ENCODE results near the gene MAP3K20. TPM values are rescaled to one million over a fixed set of nuclear protein-coding genes. Genes with fewer than 3 reads are reported as not detected.

MAP3K20 gene
- polyA plus RNA-seq, 1 of the 3 experiments (the other 2 are of a cell fraction) = 8.5 TPM

DNA sequence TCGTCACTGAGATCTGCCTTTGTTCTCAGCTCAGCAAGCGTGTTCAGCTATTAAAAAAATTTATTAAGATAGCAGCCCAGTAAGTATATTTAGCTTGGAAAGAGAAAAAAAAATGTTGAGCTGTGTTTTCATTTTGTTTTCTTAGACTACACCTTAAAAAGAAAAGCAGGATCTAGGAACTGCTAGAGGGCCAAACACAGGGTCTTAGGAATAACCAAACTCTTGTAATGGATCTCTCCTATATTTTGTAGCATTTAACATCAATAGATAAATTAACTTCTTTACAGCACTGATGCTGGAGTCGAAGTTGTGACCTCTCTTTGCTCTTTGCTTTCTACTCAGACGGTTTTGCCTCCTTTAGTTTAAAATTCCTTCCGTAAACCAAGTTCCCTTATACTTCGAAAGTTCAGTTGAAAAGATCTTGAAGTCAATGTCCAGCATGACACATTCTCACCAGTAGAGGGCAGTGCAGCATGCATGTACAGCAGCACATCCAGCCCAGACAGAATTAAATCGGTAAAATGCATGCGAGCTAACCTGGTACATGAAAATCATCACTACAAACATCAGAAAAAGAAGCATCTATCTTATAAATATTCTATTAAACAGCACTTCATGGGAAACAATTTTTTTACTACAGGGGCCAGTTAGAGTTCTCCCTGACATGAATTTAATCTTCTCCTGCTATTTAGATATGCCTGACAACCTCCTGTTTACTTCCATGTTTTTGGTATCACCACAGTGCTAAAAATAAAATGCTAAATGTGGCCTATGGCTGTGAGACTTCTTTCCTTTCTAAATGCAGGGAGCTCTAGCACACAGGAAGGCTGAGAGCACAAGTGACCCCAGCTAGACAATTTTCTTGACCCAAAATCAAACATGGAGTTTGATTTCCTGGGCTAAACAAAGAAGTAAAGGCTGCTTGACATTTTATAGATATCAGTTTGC is 48.2 kb upstream of the MAP3K20 start:
- no peaks in the 10 kb centered on the region for H3F3A ChIP-seq (replicated peaks; ENCODE audit: insufficient read depth)
- POLR2A ChIA-PET = no interaction called here
- TF ChIP-seq, protein P1, sequence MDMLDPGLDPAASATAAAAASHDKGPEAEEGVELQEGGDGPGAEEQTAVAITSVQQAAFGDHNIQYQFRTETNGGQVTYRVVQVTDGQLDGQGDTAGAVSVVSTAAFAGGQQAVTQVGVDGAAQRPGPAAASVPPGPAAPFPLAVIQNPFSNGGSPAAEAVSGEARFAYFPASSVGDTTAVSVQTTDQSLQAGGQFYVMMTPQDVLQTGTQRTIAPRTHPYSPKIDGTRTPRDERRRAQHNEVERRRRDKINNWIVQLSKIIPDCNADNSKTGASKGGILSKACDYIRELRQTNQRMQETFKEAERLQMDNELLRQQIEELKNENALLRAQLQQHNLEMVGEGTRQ (IDR thresholded peaks at IDR 0.05; ENCODE audit: borderline replicate concordance, low read depth, low read length) = no peak
- TF ChIP-seq RXRA (IDR thresholded peaks at IDR 0.05; ENCODE audit: borderline replicate concordance, low read depth) = no peak
- TF ChIP-seq POLR2AphosphoS5 (IDR thresholded peaks at IDR 0.05; ENCODE audit: low read depth, low read length) = no peak
- no peak for TF ChIP-seq NRF1 (IDR thresholded peaks at IDR 0.05; ENCODE audit: low read depth, low read length)
- TF ChIP-seq CHD2 (IDR thresholded peaks at IDR 0.05; ENCODE audit: low read length, partially characterized antibody) = no peak
- peak; percentile 91 for TF ChIP-seq SMC3 (IDR thresholded peaks at IDR 0.05; ENCODE audit: low read depth, low read length)
- no peak for TF ChIP-seq FOXM1 (IDR thresholded peaks at IDR 0.05; ENCODE audit: low read depth)
- TF ChIP-seq, protein P2, sequence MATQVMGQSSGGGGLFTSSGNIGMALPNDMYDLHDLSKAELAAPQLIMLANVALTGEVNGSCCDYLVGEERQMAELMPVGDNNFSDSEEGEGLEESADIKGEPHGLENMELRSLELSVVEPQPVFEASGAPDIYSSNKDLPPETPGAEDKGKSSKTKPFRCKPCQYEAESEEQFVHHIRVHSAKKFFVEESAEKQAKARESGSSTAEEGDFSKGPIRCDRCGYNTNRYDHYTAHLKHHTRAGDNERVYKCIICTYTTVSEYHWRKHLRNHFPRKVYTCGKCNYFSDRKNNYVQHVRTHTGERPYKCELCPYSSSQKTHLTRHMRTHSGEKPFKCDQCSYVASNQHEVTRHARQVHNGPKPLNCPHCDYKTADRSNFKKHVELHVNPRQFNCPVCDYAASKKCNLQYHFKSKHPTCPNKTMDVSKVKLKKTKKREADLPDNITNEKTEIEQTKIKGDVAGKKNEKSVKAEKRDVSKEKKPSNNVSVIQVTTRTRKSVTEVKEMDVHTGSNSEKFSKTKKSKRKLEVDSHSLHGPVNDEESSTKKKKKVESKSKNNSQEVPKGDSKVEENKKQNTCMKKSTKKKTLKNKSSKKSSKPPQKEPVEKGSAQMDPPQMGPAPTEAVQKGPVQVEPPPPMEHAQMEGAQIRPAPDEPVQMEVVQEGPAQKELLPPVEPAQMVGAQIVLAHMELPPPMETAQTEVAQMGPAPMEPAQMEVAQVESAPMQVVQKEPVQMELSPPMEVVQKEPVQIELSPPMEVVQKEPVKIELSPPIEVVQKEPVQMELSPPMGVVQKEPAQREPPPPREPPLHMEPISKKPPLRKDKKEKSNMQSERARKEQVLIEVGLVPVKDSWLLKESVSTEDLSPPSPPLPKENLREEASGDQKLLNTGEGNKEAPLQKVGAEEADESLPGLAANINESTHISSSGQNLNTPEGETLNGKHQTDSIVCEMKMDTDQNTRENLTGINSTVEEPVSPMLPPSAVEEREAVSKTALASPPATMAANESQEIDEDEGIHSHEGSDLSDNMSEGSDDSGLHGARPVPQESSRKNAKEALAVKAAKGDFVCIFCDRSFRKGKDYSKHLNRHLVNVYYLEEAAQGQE (IDR thresholded peaks at IDR 0.05; ENCODE audit: low read depth, low read length) = no peak
- TF ChIP-seq, protein P3, sequence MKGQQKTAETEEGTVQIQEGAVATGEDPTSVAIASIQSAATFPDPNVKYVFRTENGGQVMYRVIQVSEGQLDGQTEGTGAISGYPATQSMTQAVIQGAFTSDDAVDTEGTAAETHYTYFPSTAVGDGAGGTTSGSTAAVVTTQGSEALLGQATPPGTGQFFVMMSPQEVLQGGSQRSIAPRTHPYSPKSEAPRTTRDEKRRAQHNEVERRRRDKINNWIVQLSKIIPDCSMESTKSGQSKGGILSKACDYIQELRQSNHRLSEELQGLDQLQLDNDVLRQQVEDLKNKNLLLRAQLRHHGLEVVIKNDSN (IDR thresholded peaks at IDR 0.05; ENCODE audit: borderline replicate concordance, low read depth) = no peak
- TF ChIP-seq, protein P4, sequence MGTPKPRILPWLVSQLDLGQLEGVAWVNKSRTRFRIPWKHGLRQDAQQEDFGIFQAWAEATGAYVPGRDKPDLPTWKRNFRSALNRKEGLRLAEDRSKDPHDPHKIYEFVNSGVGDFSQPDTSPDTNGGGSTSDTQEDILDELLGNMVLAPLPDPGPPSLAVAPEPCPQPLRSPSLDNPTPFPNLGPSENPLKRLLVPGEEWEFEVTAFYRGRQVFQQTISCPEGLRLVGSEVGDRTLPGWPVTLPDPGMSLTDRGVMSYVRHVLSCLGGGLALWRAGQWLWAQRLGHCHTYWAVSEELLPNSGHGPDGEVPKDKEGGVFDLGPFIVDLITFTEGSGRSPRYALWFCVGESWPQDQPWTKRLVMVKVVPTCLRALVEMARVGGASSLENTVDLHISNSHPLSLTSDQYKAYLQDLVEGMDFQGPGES (IDR thresholded peaks at IDR 0.05; ENCODE audit: low read depth, low read length) = no peak
- TF ChIP-seq, protein P5, sequence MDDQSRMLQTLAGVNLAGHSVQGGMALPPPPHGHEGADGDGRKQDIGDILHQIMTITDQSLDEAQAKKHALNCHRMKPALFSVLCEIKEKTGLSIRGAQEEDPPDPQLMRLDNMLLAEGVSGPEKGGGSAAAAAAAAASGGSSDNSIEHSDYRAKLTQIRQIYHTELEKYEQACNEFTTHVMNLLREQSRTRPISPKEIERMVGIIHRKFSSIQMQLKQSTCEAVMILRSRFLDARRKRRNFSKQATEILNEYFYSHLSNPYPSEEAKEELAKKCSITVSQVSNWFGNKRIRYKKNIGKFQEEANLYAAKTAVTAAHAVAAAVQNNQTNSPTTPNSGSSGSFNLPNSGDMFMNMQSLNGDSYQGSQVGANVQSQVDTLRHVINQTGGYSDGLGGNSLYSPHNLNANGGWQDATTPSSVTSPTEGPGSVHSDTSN (IDR thresholded peaks at IDR 0.05) = no peak
- no peak for TF ChIP-seq EP300 (IDR thresholded peaks at IDR 0.05; ENCODE audit: borderline replicate concordance in 1 of 2, low read depth in 1 of 2, low read length in 1 of 2)
- TF ChIP-seq GABPA (IDR thresholded peaks at IDR 0.05; ENCODE audit: low read depth) = no peak
- TF ChIP-seq, protein P6, sequence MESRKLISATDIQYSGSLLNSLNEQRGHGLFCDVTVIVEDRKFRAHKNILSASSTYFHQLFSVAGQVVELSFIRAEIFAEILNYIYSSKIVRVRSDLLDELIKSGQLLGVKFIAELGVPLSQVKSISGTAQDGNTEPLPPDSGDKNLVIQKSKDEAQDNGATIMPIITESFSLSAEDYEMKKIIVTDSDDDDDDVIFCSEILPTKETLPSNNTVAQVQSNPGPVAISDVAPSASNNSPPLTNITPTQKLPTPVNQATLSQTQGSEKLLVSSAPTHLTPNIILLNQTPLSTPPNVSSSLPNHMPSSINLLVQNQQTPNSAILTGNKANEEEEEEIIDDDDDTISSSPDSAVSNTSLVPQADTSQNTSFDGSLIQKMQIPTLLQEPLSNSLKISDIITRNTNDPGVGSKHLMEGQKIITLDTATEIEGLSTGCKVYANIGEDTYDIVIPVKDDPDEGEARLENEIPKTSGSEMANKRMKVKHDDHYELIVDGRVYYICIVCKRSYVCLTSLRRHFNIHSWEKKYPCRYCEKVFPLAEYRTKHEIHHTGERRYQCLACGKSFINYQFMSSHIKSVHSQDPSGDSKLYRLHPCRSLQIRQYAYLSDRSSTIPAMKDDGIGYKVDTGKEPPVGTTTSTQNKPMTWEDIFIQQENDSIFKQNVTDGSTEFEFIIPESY (IDR thresholded peaks at IDR 0.05; ENCODE audit: borderline replicate concordance, low read depth) = no peak
- TF ChIP-seq JUND (IDR thresholded peaks at IDR 0.05) = no peak
- peak; percentile 33; the same call in 1 of the 2 replicates for TF ChIP-seq RCOR1 (IDR thresholded peaks at IDR 0.05; ENCODE audit: low read length)
- TF ChIP-seq YY1 (IDR thresholded peaks at IDR 0.05; ENCODE audit: low read depth) = no peak
- TF ChIP-seq TEAD4 (IDR thresholded peaks at IDR 0.05; ENCODE audit: borderline replicate concordance, insufficient read depth) = no peak
- TF ChIP-seq, protein P7, sequence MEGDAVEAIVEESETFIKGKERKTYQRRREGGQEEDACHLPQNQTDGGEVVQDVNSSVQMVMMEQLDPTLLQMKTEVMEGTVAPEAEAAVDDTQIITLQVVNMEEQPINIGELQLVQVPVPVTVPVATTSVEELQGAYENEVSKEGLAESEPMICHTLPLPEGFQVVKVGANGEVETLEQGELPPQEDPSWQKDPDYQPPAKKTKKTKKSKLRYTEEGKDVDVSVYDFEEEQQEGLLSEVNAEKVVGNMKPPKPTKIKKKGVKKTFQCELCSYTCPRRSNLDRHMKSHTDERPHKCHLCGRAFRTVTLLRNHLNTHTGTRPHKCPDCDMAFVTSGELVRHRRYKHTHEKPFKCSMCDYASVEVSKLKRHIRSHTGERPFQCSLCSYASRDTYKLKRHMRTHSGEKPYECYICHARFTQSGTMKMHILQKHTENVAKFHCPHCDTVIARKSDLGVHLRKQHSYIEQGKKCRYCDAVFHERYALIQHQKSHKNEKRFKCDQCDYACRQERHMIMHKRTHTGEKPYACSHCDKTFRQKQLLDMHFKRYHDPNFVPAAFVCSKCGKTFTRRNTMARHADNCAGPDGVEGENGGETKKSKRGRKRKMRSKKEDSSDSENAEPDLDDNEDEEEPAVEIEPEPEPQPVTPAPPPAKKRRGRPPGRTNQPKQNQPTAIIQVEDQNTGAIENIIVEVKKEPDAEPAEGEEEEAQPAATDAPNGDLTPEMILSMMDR (IDR thresholded peaks at IDR 0.05) = peak; percentile 98

More for the DNA sequence above, 48.2 kb upstream of the MAP3K20 start:
- H3K36me3 ChIP-seq (replicated peaks in 1 of 2; ENCODE audit: control insufficient read depth in 1 of 2, insufficient read depth in 2 of 2, low read length in 1 of 2) = peaks cover 0 to 3% of the 10 kb centered on the region in 2 experiments
- H3K4me3 ChIP-seq (ENCODE audit: low read depth in 2 of 2, low read length in 1 of 2) = peak overlapping the region in 1 of 2 experiments; percentile 12; a peak in 1 of 4 replicates
- peak overlapping the region; percentile 73 for H2AFZ ChIP-seq (ENCODE audit: low read depth)
- no peak overlapping the region for H3K4me2 ChIP-seq
- H3K9ac ChIP-seq = no peak overlapping the region
- 37% methylated on average over 8 of the region's 8 CpGs for WGBS (ENCODE audit: low lambda C conversion rate)
- H3K79me2 ChIP-seq (ENCODE audit: insufficient read depth) = no peaks in the 10 kb centered on the region
- no peaks in the 10 kb centered on the region for H4K20me1 ChIP-seq (ENCODE audit: insufficient read depth)
- peak overlapping the region in 1 of 2 experiments; percentile 14; a peak in 2 of 4 replicates for H3K27ac ChIP-seq (ENCODE audit: low read depth in 2 of 2, low read length in 1 of 2)
- CTCF ChIA-PET = interaction anchor here (0.6 to 6.2 kb wide), 85 partner anchors 8 to 1318 kb away, joined by 3 to 256 read pairs (median 4); no protein-coding TSS in a partner anchor
- no peaks in the 10 kb centered on the region for H3K27me3 ChIP-seq (ENCODE audit: insufficient read depth)
- peaks cover 2 to 6% of the 10 kb centered on the region in 2 experiments; a peak in 2 of 4 replicates for H3K4me1 ChIP-seq (ENCODE audit: control insufficient read depth in 1 of 2, insufficient read depth in 2 of 2, low read depth in 1 of 2, low read length in 1 of 2)
- DNase-seq = peak; percentile 70
- H3K9me2 ChIP-seq = no peaks in the 10 kb centered on the region
- no peaks in the 10 kb centered on the region for H3K9me3 ChIP-seq

Measured in SK-N-SH (cell line).